HG02798 (cell line): ENCODE data around the gene ALDH1A1.

Experiments used
- ATAC-seq: cut with Tn5 transposase; IDR thresholded peaks from one replicate; pipeline ENCODE4 v1.9.1; 2021; ENCODE audit warnings: mild to moderate bottlenecking; ENCODE audit not compliant: unreplicated experiment, poor library complexity

The ALDH1A1 gene

DNA sequence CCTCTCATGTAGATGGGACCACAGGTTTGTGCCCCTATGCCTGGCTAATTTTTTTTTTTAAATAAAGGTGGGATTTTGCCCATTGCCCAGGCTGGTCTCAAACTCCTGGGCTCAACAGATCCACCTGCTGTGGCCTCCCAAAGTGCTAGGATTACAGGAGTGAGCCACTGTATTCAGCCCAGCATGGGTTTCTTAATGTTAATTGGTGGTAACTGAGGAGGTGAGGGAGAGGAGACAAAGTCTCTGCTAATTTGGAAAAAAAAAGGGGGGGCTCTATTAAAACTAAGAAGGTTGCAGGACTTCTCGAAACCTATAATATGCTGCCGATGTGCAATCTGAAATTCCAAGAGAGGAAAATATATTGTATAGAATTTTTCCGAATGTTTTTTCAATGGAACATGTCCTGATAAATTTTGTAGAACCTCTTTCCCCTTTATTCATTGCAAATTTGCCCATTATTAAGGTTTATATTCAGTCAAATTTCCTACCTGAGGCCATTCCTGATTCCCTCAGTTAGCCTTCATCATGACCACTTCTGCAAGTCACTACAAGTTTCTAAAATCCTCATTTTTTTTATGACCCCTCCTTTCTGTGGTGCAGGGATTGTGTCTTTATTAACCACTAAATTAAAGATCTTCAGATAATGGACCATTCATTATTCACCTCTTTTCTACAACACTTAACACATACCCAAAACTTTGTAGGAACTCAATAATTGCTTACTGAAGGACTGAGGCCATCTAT, 52.9 kb downstream of the ALDH1A1 start:
- no peak for ATAC-seq

DNA sequence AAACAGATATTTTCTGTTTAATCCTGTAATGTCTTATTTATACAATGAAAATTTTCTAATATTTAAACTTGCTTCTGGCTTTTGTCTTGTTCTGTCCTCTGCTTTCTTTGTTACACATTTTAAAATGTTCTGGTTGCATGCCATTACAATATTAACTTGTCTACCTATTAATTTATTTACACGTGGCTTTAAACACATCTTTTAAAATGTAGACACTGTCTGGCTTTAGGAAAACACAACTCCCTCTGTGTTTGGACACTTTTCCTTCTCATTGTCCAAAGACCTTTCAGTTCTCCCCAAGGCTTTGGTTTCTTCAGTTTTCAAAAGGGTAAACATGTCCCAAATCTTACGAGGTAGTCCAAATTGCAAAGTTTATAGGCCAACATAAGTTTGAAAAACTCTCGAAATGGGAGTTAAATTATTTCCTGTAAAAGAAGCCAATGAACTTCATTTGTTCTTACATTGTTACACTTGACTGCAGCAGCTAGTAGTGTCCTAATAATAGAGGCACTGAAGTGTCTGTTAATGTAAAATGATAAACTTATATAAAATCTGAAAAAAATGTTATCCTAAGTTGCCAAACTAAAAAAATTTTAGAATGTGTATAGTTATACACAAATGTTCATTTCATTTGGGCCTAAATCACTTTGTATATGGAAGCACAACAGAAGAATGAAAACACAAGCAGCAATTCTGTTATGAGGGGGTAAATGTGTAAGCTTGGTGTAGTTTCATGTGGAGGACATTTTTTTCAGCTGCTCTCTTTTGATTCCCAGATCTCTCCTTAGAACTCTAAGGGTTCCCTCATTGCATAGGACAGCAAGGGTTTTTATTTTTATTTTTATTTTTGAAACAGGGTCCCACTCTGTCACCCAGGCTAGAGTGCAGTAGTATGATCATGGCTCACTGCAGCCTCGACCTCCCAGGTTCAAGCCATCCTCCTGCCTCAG, 53.8 kb downstream of the ALDH1A1 start:
- no peak for ATAC-seq

DNA sequence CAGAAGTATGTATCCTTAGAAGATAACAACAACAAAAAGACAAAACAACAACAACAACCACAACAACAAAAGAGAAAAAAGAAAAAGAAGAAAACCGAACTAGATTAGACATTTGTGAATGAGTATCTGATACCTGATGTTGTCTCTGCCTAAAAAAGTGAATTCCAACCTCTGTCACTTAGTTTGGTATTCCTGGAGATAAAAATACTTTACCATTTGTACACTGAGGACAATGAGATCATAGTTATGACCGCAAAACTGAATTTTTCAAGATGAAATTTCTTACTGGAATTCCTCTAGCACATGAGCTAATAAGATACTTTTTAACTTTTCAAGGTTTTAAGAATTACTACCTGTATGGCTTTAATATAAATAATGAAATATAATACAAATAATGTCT, 54.5 kb downstream of the ALDH1A1 start:
- ATAC-seq: no peak

DNA sequence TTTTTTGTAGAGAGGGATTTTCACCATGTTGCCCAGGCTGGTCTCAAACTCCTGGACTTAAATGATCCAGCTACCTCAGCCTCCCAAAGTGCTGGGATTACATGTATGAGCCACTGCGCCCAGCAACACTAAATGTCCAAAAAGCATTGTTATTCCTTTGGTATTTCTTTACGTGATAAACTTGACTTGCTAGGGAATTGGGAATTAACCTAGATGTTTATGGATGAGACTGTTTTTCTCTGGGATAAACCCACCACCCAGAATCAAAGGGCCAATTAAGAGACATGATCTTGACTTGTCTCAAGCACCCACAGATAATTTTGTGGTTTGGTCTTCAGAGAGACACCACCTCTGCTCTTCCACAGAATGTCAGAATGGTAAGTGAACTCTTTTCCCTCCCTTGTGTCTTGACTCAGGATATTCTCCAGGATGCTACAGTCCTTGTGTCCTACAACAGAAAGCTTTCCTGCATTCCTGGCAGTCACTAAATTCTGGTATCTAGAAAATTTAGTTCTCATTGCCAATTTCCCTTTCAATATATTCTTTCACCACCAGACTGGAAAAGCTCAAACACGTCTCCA, 55.7 kb downstream of the ALDH1A1 start:
- ATAC-seq: no peak

DNA sequence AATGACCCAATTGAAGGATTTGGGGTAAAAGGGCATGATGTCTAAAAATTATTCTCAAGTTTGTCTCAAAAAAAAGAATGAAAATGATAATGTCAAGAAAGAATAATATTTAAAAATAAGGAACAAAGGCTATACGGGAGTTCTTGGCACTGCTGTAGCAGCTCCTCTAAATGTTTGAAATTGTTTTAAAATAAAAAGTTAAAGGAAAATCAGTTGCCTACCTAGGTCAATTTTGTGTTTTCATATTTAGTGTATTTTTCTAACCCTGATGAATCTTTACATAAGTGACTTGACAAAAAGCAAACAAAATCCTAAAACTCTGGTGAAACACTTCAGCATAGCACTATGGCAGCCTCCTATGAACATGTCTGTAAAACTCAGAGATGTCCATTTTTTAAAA, 56.4 kb downstream of the ALDH1A1 start:
- no peak for ATAC-seq

DNA sequence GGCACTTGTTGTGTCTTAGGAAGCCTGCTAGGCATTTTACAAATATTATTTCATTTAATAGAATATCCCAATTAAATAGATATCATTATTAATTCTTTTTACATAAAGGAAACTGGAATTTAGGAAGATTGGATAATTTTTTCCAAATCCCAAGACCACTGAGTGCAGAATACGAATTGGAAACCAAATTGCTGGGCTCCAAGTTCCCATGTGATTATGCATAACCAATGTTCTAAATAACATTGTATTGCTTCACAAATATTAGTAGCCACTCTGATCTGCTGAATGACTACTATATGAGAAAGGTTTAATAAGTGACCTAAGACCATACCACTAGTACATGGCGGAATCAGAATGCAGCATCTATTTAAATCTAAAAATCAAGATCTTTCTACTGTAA, 57.7 kb downstream of the ALDH1A1 start:
- no peak for ATAC-seq

DNA sequence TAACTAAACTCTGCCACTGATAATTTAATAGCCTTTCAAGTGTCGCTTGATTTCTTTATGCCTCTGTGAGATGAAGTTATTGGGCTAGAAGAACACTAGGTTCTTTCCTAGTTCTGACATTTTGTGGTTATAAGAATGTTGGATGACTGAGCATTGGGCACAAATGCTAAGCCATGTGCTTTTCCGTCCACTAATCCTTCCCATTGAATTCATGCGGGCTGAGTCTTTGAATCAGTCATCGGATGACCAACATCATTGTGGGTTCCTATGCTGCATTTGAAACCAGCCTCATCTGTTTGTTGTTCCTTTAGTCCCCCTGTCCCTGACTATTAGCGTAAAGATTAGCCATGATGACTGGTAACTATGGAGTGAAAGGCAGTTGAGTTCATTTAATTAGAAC, 58.5 kb downstream of the ALDH1A1 start:
- no peak for ATAC-seq

DNA sequence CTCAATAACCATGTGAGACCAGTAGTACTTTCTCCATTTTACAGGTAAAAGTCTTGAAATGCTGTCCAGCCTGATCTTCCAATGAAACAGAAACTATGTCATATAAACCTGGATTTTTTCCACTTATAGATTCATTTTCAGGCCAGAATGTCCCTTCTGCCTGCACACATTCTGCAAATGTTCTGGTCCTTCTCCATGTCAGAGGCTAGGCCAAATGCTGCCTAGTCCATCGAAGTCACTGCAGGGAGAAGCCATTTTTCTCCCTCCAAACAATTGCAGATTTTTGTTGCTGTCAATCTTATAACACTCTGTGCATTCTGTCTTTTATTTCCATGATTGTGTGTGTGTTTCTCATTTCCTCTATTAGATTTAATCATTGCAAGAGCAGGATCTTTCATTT, 59.4 kb downstream of the ALDH1A1 start:
- no peak for ATAC-seq

DNA sequence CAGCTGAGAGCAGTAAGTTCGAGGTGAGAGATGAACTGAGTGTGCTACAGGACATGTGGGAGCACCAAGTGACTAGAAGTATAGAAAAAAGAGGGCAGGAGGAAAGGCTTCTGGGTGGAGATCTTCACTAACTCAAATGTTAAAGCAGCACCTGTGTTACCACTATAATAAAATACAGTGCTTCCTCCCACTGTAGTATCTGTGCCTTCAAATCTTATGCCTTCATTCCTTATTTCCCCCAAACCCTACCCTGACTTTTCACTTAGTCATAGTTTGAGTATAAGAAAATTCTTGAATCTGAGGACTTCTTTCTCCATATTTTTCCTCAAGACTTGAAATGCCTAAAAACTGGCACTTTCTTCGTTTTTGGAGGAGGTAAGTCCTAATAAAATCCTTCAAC, 61.8 kb downstream of the ALDH1A1 start:
- no peak for ATAC-seq

DNA sequence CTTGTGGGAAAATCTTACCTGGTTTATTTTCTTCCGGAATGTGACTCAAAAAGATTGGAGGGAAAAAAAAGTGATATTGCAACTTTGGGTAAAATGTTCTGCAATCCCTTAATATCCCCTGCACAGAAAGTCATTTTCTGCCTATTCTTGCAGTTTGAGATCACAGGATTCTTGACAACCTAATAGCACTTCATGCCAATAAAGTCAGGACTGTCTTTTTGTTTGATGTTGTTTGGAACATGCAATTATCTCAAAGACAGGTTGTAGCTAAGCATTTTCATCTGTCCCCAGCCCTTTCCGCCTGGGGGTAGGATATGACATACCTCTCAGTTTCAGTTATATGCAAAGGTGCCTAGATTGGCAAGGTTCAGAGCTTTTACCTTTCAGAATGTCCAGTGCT, 63.9 kb downstream of the ALDH1A1 start:
- no peak for ATAC-seq

DNA sequence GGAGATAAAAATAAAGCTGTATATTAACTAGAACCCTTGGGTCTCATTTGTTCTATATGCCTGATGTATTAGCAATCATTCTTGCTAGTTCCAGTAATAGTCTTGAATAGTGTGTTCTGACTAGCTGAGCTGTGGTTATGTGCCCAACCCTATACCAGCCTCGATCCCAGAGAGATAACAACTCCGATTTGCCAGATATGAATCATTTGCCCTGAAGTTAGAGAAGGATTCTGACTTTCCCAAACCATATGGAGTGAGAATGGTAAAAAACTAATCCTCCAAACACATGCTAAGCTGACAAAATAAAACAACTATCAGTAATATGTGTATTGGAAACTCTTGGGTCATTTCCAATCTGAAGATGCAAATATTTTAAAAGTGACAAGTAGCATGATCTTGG, 64.8 kb downstream of the ALDH1A1 start:
- no peak for ATAC-seq

DNA sequence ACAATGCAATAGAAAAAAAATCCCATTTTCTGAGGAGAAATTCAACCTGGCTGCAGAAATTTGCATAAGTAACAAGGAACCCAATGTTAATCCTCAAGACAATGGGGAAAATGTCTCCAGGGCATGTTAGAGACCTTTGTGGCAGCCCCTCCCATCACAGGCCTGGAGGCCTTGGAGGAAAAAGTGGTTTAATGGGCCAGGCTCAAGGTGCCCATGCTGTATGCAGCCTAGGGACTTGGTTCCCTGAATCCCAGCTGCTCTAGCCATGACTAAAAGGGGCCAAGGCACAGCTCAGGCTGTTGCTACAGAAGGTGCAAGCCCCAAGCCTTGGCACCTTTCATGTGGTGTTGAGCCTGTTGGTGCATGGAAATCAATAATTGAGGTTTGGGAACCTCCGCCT, 66.5 kb downstream of the ALDH1A1 start:
- no peak for ATAC-seq

DNA sequence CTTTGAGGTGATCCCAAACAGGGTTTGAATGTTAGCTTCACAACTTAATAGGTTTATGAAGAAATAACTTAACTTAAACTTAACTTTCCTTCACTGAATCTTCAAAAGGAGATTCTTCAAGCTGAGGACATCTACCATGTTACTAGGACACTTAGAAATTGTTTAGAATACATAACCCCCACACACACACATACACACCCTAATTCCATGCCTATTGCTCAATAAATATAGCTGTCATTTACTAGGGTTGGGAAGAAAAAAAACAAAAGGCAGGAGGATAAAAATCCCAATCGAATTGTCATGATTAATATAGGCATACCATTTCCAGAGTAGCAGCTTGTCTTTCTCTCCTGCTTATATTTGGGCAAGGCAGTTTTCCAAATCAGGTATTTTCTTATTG, 68.3 kb downstream of the ALDH1A1 start:
- no peak for ATAC-seq

DNA sequence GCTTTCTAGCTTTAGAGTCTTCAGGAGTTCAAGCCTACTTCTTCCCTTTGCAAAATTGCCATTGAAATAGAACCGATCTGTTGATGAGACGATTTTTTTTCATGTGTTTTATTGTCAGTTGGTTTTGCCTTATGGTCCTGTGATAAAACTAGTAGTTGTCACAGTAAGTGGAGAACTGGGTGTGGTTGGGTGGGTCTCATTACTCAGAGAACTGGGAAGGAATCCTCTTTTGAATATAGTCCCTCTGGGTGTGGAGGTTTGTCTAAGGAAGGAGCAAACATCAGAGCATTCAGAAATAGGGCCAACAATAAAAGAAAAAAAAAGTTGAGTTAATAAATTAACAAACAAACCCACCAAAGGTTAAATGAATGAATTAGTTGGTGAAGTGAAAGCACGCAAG, 69.0 kb downstream of the ALDH1A1 start:
- ATAC-seq: no peak

DNA sequence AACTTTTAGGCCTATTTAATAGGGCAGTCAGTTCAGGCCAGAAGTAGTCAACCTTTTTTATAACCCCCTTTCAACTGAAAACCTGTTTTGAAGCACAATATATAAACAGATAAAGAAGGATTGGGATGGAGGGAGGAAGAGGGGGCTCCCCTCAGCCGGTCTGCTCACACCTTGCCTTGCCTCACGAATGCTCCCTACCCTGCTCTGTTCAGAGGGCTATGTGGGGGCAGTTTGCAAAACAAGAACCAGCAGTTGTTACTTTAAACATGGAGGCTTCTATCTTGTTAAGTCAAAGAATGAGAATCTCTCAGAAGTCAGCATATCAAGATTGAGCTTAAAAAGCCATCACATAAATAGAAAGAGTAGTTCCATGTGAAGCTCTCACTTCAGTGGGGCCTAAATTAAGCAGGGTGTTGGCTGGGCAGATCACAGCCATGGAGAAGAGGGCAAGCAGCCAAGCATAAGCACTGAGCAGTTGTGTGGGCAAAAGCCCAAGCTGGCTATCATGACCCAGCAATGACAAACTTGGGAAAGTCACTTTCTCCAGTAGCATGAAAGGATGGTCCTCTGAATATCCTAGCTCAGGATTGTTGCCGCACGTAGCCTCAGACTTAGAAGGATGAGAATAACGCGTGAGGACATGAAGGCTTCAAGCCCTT, 70.6 kb downstream of the ALDH1A1 start:
- no peak for ATAC-seq

DNA sequence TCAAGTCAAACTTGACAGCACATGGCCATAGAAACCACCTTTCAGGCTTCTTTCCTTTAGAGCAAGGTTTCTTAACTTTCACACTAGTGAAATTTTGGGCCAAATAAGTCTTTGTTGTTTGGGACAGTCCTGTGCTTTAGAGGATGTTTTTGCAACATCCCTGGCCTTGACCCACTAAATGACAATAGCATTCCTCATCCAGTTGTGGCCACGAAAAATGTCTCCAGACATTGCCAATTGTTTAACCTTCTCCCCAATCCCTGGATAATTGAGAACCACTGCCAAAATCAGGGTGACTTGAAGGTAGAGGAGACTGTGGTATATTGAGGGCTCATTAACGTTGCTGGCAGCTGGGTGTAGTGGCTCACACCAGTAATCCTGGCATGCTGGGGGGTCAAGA, 72.0 kb downstream of the ALDH1A1 start:
- no peak for ATAC-seq

DNA sequence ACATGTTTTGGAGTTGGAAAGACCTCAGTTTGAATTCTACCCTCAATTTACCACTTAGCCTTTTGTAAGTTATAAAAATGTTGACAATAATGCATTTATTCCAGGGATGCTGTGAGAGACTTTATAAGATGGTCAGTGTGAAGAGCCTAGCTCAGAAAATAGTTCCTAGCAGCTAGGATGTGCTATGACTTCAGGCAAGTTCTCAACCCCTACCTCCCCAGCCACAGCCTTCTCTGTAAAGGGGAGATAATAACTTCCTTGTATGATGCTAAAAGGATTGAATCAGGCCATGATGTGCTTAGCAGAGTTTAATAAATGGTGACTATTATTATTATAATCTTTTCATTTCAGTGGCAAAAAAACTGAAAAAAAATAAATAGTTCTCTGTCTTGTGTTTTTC, 77.6 kb downstream of the ALDH1A1 start:
- ATAC-seq: no peak

DNA sequence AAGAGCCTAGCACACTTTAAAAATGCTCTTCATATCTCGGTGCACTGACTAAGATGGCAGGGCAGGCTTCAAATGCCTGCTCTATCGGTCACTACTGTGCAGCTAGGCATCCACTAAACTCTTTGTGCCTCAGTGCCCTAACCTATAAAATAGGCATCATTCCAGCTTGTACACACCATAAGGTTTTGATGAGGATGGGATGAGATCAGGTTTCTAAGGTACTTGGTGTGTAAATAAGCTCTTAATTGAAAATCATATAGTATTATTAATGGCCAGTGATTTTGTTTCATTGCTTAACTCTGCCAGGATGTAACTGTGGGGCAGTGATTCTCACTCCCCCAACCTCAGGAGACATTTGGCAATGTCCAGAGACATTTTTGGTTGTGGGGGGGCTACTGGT, 78.5 kb downstream of the ALDH1A1 start:
- no peak for ATAC-seq

DNA sequence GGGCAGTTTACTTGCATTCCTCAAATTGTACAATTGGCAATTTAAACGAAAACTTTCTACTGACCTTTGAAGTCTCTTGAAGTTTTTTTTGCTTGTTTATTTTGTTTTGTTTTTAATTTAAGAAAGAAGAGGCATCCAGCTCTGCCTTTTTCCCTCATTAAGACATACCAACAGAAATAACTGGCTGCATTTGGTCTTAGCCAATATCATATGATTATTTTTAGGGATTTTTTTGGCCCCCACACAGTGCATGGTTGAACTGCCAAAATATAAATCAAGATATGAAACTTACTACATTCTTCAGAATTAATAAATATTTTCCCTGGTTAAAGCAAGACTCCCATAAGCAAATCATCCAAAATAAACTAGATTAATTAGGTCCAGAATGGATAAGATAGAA, 79.4 kb downstream of the ALDH1A1 start:
- no peak for ATAC-seq

DNA sequence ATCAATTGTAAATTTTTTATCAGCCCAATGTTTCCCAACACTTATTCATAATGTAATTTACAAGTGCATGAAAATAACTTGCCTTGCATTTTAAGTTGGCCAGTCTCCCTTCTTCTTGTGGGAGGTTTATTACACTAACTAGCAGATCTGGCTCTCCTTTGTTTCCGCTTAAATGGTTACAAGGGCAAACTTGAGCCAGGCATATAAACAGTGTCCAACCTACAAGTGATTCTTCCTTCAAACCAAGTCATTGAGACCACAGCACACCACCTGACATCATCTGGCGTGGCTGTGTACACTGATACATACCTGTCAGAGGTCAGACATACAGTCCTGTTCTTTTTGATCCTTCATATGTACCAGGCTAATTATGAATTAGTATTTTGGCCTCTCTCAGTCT, 80.1 kb downstream of the ALDH1A1 start:
- no peak for ATAC-seq

DNA sequence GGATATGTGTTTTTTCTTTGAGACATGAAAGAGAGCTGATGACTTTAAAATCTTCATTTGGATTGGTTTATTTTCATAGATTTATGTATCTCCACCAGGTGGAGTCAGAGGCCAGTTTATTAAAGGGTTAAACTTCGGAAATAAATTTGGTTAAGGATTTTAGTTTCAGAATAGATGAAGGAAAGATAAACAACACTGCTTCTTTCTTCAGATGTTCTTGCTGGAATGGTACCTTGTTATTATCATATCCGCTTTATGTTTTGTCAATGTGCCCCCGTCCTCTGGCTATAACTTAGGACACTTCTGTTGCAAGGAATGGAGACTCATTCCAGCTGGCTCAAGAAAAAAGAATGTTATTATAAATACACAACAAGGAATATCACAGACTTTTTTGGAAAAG, 81.2 kb downstream of the ALDH1A1 start:
- ATAC-seq: no peak
